ENCODE measurements around the gene PAM16. TPM values are rescaled to one million over a fixed set of nuclear protein-coding genes. Genes with fewer than 3 reads are reported as not detected.

Gene PAM16
- total RNA-seq, 1 donor, result 20.2 TPM

DNA sequence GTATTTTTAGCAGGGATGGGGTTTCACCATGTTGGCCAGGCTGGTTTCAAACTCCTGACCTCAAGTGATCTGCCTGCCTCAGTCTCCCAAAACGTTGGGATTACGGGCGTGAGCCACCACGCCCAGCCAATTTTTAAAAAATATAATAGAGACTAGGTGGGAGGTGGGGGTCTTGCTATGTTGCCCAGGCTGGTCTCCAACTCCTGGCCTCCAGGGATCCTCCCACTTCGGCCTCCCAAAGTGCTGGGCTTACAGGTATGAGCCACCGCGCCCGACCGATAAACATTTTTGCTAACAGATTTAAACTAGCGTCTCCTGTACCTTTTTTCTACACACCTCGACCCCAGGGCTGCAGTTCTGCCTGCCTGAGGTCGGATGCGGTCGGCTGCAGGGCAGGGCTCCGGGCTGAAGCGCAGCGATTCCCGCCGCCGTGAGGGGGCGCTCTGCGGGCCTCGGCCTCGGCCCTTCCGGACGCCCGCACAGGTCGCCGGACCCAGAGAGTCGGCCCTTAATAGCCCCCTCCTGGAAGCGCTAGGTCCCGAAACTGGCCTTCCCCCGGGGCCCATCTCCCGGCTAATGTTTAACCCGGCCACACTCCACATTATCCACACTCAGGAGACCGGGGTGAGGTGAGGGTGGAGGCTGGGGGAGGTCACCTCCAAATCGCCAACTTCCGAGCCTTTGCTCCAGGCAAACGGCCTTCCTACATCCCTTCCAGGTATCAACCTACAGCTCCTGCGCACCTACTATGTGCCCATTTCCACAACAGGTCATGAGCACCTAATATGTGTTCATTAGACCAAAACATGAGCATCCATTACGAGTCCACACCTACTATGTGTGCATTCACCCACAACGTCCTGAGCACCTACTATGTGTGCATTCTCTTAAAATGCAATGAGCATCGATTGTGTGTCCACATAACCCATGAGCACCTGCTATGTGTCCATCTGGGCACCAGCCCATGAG, 37.3 kb downstream of the PAM16 start:
- DNase-seq (ENCODE audit: low read depth), result peak; percentile 31
- TF ChIP-seq, protein P1, sequence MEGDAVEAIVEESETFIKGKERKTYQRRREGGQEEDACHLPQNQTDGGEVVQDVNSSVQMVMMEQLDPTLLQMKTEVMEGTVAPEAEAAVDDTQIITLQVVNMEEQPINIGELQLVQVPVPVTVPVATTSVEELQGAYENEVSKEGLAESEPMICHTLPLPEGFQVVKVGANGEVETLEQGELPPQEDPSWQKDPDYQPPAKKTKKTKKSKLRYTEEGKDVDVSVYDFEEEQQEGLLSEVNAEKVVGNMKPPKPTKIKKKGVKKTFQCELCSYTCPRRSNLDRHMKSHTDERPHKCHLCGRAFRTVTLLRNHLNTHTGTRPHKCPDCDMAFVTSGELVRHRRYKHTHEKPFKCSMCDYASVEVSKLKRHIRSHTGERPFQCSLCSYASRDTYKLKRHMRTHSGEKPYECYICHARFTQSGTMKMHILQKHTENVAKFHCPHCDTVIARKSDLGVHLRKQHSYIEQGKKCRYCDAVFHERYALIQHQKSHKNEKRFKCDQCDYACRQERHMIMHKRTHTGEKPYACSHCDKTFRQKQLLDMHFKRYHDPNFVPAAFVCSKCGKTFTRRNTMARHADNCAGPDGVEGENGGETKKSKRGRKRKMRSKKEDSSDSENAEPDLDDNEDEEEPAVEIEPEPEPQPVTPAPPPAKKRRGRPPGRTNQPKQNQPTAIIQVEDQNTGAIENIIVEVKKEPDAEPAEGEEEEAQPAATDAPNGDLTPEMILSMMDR (IDR thresholded peaks at IDR 0.05; ENCODE audit: insufficient read depth, low read length), result peak; percentile 56
- no peak overlapping the region for H3K4me3 ChIP-seq (ENCODE audit: low read depth, low read length)

DNA sequence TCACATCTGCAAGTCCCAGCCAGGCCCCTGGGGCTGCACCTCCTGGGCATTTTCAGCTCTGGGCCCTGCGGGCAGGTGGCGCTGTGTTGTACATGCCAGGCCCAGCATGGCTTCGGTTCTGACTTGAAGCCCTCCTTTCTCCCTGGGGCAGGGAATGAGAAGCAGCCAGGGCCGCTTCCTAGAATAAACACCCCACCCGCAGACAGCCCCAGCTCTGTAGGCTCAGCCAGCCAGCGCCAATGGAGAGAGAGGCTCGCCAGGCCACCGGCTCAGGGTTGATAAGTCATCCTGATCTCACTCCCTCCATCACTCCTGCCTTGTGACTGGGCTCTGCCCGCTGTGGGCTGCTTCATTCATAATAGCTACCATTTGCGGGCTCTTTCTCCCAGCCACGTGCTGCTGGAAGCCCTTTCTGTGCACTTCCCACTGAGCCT, 41.3 kb downstream of the PAM16 start:
- TF ChIP-seq, protein P1 (IDR thresholded peaks at IDR 0.05; ENCODE audit: insufficient read depth, low read length), result peak; percentile 71
- peak; percentile 80 for DNase-seq (ENCODE audit: low read depth)
- H3K4me3 ChIP-seq (ENCODE audit: low read depth, low read length), result no peak overlapping the region

DNA sequence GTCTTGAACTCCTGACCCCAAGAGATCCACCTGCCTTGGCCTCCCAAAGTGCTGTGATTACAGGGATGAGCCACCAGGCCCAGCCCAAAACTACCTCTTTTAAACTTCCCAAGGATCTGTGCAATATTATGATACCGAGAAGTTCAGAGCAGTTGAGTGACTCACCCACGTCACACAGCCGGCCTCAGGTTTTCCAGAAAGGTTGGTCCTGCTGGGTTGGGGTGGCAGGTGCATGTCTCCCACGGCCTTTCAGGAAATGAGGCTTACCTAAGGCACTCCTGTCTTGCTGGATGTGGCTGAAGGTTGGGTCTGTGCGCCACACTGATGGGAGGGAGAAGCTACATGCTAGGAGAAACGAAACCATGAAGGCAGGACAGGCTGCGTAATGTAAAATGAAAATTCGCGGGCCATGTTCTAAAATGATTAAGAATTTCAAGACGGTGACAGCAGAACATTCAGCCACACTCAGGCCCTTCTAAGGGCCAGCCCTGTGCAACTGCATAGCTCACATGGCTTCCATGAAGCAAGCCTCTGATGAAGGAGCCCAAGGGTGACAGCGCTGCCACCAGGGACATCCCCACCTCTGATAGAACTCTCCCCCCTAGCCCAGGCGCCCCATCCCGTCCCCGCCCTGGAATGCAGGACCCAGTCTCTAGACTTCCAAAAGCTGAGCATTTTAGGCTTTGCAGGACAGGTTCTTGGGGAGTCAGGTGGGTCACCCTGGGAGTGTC, 41.9 kb downstream of the PAM16 start:
- TF ChIP-seq, protein P1 (IDR thresholded peaks at IDR 0.05; ENCODE audit: insufficient read depth, low read length), result no peak
- DNase-seq (ENCODE audit: low read depth), result no peak
- H3K4me3 ChIP-seq (ENCODE audit: low read depth, low read length), result no peak overlapping the region

DNA sequence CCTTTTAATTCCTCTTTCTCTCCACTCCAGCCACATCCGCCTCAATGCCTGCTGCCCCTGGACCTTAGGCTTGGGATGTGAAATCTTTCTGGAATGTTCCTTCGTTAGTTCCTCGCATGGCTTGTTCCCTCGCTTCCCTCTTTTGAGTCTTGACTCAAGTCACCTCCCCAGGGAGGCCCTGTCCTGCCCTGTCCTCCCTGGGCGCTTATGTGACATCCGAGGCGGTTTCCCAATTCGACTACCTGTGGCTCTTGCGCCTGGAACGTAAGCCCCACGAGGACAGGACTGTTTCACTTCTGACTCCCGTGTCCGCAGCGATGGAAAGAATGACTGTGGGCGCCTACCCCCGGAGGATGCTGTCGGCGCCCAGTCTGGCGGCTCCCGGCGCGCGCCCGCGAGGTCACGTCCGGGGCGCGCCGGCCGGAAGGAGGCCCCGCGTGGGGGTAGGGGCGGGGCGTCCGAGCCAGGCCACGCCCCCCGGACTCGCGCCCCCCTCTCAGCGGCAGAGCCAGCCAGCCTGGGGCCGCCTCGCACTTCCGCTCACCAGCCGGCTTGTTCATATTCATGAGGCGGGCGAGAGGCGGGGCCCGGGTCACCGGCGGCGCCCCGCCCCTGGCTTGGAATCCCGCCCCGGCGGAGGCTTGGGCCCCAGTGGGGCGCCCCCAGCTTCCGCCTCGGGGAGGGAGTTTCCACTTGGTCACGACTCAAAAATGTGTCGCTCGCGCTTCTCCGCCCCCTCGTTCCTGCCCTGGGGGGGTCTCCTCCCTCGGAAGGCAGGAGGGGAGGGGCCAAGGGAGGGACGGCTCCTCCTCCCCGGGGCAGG, 43.7 kb downstream of the PAM16 start:
- TF ChIP-seq, protein P1 (IDR thresholded peaks at IDR 0.05; ENCODE audit: insufficient read depth, low read length), result no peak
- peak overlapping the region; percentile 67 for H3K4me3 ChIP-seq (ENCODE audit: low read depth, low read length)
- peak; percentile 92 for DNase-seq (ENCODE audit: low read depth)

DNA sequence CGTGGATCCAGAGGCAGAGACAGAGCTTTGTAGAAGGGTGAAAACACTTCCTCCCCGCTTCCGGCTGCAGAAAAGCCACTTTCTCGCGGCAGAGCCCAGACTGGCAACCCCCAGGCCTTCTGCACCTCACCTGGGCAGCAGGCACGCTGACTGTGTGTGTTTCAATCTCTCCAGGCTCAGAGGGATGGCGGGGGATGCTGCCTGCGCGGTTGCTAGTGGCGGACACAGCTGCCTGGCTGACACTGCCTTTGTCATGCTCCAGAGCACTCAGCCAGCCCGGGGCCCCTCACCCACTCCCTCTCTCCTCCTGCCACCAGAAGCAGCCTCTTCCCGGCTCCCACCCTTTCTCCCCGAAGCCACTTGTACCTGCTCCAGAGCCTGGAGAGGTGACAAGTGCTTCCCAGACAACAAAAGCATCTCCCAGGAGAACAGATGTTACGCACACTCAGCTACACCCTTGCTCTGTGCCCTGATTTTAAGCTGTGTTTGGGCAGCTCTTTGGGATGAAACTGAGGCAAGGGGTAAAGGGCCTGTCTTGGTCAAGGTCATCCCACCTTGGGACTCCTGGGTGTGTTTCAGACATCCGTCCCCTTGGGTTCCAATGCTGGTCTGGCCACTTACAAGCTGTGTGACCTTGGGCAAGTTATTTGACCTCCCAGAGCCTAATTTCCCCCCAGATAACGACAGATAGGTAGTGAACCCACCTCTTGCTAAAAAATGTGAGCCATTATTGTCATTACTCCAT, 44.5 kb downstream of the PAM16 start:
- peak overlapping the region; percentile 67 for H3K4me3 ChIP-seq (ENCODE audit: low read depth, low read length)
- TF ChIP-seq, protein P1 (IDR thresholded peaks at IDR 0.05; ENCODE audit: insufficient read depth, low read length), result no peak
- DNase-seq (ENCODE audit: low read depth), result no peak
